Retinal pigment epithelial cell (primary cell): ENCODE measurements around the gene FCF1.

ENCODE experiments used
- DNase-seq: peaks from one replicate; pipeline ENCODE4 v3.0.0-alpha.2; 2010; ENCODE audit warnings: low read depth
- H3K4me3 ChIP-seq: 2 replicates; pipeline ENCODE4 v1.5.1; 2011; ENCODE audit warnings: mild to moderate bottlenecking, low read length, control low read depth, moderate library complexity
- CTCF ChIP-seq: conservative IDR thresholded peaks from 2 replicates; pipeline ENCODE4 v1.5.1; 2011; ENCODE audit warnings: low read depth, low read length, control low read depth, inconsistent platforms

The FCF1 gene

GRCh38 chr14:74670726-74671411 is 42.1 kb upstream of the FCF1 start:
- no peak overlapping the region for H3K4me3 ChIP-seq
- no peak for DNase-seq
- TF ChIP-seq CTCF, result no peak

- H3K4me3 ChIP-seq, result no peak overlapping the region
- DNase-seq, result no peak
- TF ChIP-seq CTCF, result no peak
Observed at GRCh38 chr14:74671789-74672188, 41.2 kb upstream of the FCF1 start.

GRCh38 chr14:74673768-74674167 is 39.2 kb upstream of the FCF1 start:
- no peak for TF ChIP-seq CTCF
- DNase-seq, result no peak
- H3K4me3 ChIP-seq, result no peak overlapping the region

GRCh38 chr14:74675219-74675618 is 37.7 kb upstream of the FCF1 start:
- no peak for DNase-seq

GRCh38 chr14:74682169-74682952 is 30.6 kb upstream of the FCF1 start:
- no peak for TF ChIP-seq CTCF
- H3K4me3 ChIP-seq, result no peak overlapping the region
- DNase-seq, result no peak

More at GRCh38 chr14:74675219-74675618, 37.7 kb upstream of the FCF1 start:
- no peak overlapping the region for H3K4me3 ChIP-seq
- TF ChIP-seq CTCF, result no peak

GRCh38 chr14:74683406-74683805 is 29.5 kb upstream of the FCF1 start:
- DNase-seq, result no peak
- no peak for TF ChIP-seq CTCF
- H3K4me3 ChIP-seq, result no peak overlapping the region

- no peak for TF ChIP-seq CTCF
- no peak overlapping the region for H3K4me3 ChIP-seq
- DNase-seq, result no peak
Observed at GRCh38 chr14:74684434-74684833, 28.5 kb upstream of the FCF1 start.
